H1 (cell line): ENCODE data around the gene C2orf42. TPM values are rescaled to one million over a fixed set of nuclear protein-coding genes. Genes with fewer than 3 reads are reported as not detected.

Experiments used
- BRCA1 ChIP-seq: IDR thresholded peaks from 2 replicates; pipeline ENCODE4 v1.6.1; 2012; ENCODE audit warnings: low read depth, low read length, improper control_type of control experiment
- CHD2 ChIP-seq: IDR thresholded peaks from 2 replicates; pipeline ENCODE4 v1.6.1; 2012; ENCODE audit warnings: low read length, improper control_type of control experiment
- CREB1 ChIP-seq: IDR thresholded peaks from 2 replicates; pipeline ENCODE4 v1.6.1; 2012; ENCODE audit warnings: inconsistent platforms
- EGR1 ChIP-seq: IDR thresholded peaks from 2 replicates; pipeline ENCODE4 v1.6.1; 2011; ENCODE audit warnings: low read depth, low read length, borderline replicate concordance
- EP300 ChIP-seq, 2 experiments: IDR thresholded peaks; 1 replicate in 1 of 2; 2 replicates in 1 of 2; pipeline ENCODE4 v1.6.1; 2011 to 2012; ENCODE audit warnings: low read depth in 2 of 2, low read length in 2 of 2, mild to moderate bottlenecking in 2 of 2, borderline replicate concordance in 1 of 2, inconsistent platforms in 1 of 2, moderate library complexity in 1 of 2
- FOSL1 ChIP-seq: IDR thresholded peaks from 2 replicates; pipeline ENCODE4 v1.6.1; 2011; ENCODE audit warnings: mild to moderate bottlenecking, low read depth, low read length, moderate library complexity; ENCODE audit not compliant: insufficient read depth
- GABPA ChIP-seq: IDR thresholded peaks from 2 replicates; pipeline ENCODE4 v1.6.1; 2011; ENCODE audit warnings: mild to moderate bottlenecking, low read length, moderate library complexity, borderline replicate concordance; ENCODE audit not compliant: insufficient read depth
- GTF2F1 ChIP-seq: IDR thresholded peaks from 2 replicates; pipeline ENCODE4 v1.6.1; 2012; ENCODE audit warnings: low read depth, low read length, improper control_type of control experiment, borderline replicate concordance
- HDAC2 ChIP-seq, 2 experiments: fragments of 300-600 bp in 1 of 2; sonication (generic) in 1 of 2; IDR thresholded peaks; 2 replicates each; pipeline ENCODE4 v1.6.1; 2011 to 2012; ENCODE audit warnings: low read depth in 2 of 2, low read length in 2 of 2, mild to moderate bottlenecking in 2 of 2, moderate library complexity in 2 of 2, borderline replicate concordance in 1 of 2, inconsistent platforms in 1 of 2
- KDM5A ChIP-seq: fragments of 200-600 bp; IDR thresholded peaks from 2 replicates; pipeline ENCODE4 v1.7.1; 2012; ENCODE audit warnings: mild to moderate bottlenecking, low read length, inconsistent platforms, mixed read lengths
- POLR2AphosphoS5 ChIP-seq: IDR thresholded peaks from 2 replicates; pipeline ENCODE4 v1.6.1; 2011; ENCODE audit warnings: low read depth, low read length
- RAD21 ChIP-seq, 2 experiments: IDR thresholded peaks in 1 of 2; conservative IDR thresholded peaks in 1 of 2; 2 replicates each; pipeline ENCODE4 v1.6.1; 2011; ENCODE audit warnings: low read depth in 2 of 2, low read length in 2 of 2, improper control_type of control experiment in 1 of 2, inconsistent platforms in 1 of 2, mild to moderate bottlenecking in 1 of 2, moderate library complexity in 1 of 2
- SAP30 ChIP-seq: fragments of 300-600 bp; sonication (generic); IDR thresholded peaks from 2 replicates; pipeline ENCODE4 v1.7.1; 2012; ENCODE audit warnings: low read length, moderate library complexity, mild to moderate bottlenecking, inconsistent platforms; ENCODE audit not compliant: insufficient read depth, insufficient replicate concordance
- SIN3A ChIP-seq, 2 experiments: IDR thresholded peaks in 1 of 2; conservative IDR thresholded peaks in 1 of 2; 2 replicates each; pipeline ENCODE4 v1.6.1; 2011 to 2012; ENCODE audit warnings: low read length in 2 of 2, improper control_type of control experiment in 1 of 2, low read depth in 1 of 2, mild to moderate bottlenecking in 1 of 2
- SIX5 ChIP-seq: IDR thresholded peaks from 2 replicates; pipeline ENCODE4 v1.6.1; 2011; ENCODE audit warnings: mild to moderate bottlenecking, low read depth, low read length
- SP2 ChIP-seq: IDR thresholded peaks from 2 replicates; pipeline ENCODE4 v1.6.1; 2012; ENCODE audit warnings: mild to moderate bottlenecking, low read length, inconsistent platforms
- SRF ChIP-seq: IDR thresholded peaks from 2 replicates; pipeline ENCODE4 v1.6.1; 2011; ENCODE audit warnings: mild to moderate bottlenecking, low read depth, low read length, moderate library complexity
- SUZ12 ChIP-seq: fragments of 200-600 bp; sonication (generic); IDR thresholded peaks from 2 replicates; pipeline ENCODE4 v1.6.1; 2012; ENCODE audit warnings: mild to moderate bottlenecking, inconsistent platforms, low read length, moderate library complexity, mixed read lengths
- TAF7 ChIP-seq: optimal IDR thresholded peaks from 2 replicates; pipeline ENCODE3; 2011; ENCODE audit warnings: low read depth, mild to moderate bottlenecking, inconsistent platforms, low read length, moderate library complexity, borderline replicate concordance
- TBP ChIP-seq: IDR thresholded peaks from 2 replicates; pipeline ENCODE4 v1.6.1; 2011; ENCODE audit warnings: low read depth, low read length, improper control_type of control experiment
- TEAD4 ChIP-seq: IDR thresholded peaks from 2 replicates; pipeline ENCODE4 v1.6.1; 2012; ENCODE audit warnings: low read depth, low read length, inconsistent platforms, mixed read lengths
- USF2 ChIP-seq: IDR thresholded peaks from 2 replicates; pipeline ENCODE4 v1.6.1; 2011; ENCODE audit warnings: low read length, improper control_type of control experiment
- ZNF274 ChIP-seq: IDR thresholded peaks from 2 replicates; pipeline ENCODE4 v1.7.0; 2012; ENCODE audit warnings: low read length, borderline replicate concordance; ENCODE audit errors: extremely low read depth
- polyA plus RNA-seq, 7 experiments: library from polyadenylated mRNA; depleted of rRNA in 3 of 7; stranded (reverse) in 5 of 7; unstranded in 2 of 7; fragments of >200 nt in 5 of 7; fragments of 200-250 nt in 2 of 7; gene quantifications; 1 replicate in 5 of 7; 2 replicates in 1 of 7; 4 replicates in 1 of 7; pipeline versions ENCODE4 v1.2.1 to v1.2.3, GENCODE V29; 2011 to 2013; ENCODE audit warnings: missing spikeins in 2 of 7, mixed read lengths in 2 of 7
- total RNA-seq: library from RNA; stranded (reverse); fragmentation: NEBNext Ultra II Directional; extraction: Animal tissue kit (Norgen Biotek cat#: 25700); gene quantifications from 2 replicates; pipeline ENCODE4 v1.2.1, GENCODE V29; 2021

C2orf42 gene
- total and polyA plus RNA-seq, 2 of the 8 experiments (the other 6 are each of a cell fraction or from before 2014, with no cell fraction given): 3.9 to 10.7 TPM

DNA sequence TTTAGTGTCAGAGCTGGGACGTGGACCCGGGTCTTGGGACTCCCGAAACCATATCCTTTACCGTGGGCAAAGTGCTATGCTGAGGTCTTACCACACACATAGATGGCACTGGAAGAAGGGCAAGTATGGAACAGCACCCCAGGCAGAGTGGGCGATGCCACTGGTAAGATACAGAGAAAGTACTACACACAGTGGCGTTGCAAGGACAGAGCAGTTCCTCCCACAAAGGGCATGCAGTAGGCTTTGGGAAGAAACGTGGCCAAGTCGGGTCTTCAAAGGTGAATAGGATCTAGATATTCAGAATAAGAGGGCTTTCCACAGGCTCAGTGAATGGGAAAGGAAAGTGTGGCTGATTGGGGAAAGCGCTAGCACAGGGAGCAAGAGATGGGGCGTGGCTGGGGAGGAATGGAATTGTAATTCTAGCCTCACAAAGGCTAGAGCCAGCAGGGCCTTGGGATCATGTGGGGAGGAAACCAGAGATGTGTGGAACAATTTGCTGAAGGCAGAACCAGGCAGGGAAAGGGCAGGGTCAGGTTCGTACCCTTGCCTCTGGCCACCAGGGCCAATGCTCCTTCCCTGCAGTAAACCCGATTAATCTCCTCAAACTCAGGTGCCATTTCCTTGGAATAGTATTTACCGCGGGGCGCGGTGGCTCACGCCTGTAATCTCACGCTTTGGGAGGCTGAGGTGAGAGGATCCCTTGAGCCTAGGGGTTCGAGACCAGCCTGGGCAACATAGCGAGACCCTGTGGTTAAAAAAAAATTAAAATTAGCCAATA lies 67.6 kb downstream of the C2orf42 start (continued):
- TF ChIP-seq POLR2AphosphoS5 (peak; percentile 99), TAF7 (peak; percentile 56), USF2 (peak; percentile 34; the same call in 1 of the 2 replicates), SAP30 (no peak), FOSL1 (no peak), SRF (no peak), SIX5 (no peak), HDAC2 (IDR thresholded peaks at IDR 0.05; ENCODE audit: borderline replicate concordance in 1 of 2, low read depth in 2 of 2, low read length in 2 of 2) (peak in 1 of 2 experiments; percentile 96; a peak in 1 of 4 replicates), EP300 (IDR thresholded peaks at IDR 0.05; ENCODE audit: borderline replicate concordance in 1 of 2, low read depth in 2 of 2, low read length in 2 of 2) (no peak), SIN3A (conservative IDR thresholded peaks at IDR 0.05 in 1 of 2, IDR thresholded peaks at IDR 0.05 in 1 of 2; ENCODE audit: low read depth in 1 of 2, low read length in 2 of 2) (no peak), TBP (peak; percentile 88), CHD2 (no peak), TEAD4 (0 out of 2 replicates have a peak, but pooled peaks have one; percentile 19), BRCA1 (no peak), RAD21 (IDR thresholded peaks at IDR 0.05 in 1 of 2, conservative IDR thresholded peaks at IDR 0.05 in 1 of 2; ENCODE audit: low read depth in 2 of 2, low read length in 2 of 2) (no peak; a peak in 1 of 4 replicates), EGR1 (no peak), SP2 (no peak), CREB1 (no peak), KDM5A (no peak), SUZ12 (no peak), GTF2F1 (no peak), ZNF274 (no peak), GABPA (no peak)
